ENCODE results near the gene HDAC4. TPM values are rescaled to one million over a fixed set of nuclear protein-coding genes. Genes with fewer than 3 reads are reported as not detected.

The HDAC4 gene
- total and polyA plus RNA-seq, 2 experiments from 2014 or later = 8.1 to 41.8 TPM

DNA sequence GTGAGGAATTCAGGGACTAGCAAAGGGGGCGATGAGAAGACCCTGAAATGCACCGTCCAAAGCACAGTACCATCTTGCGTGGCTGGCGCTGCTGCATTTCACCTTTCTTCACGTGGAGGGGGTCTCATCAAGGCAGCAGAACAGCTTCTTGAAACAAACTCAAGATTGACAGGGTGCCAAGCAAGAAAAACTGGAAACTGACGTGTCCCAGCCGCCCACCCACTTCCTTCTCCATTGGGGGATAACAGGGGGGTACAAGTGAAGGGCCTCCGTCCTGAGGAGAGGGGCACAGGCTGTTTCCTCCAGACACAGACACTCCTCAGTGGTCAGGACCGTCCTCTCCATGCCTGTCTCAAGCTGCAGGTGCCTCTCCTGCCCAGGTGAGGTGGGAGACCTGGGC lies 32.5 kb downstream of the HDAC4 start:
- Histone ChIP-seq H3K27me3 (ENCODE audit: insufficient read depth) (no peaks in the 10 kb centered on the region), H3K36me3 (ENCODE audit: insufficient read depth) (no peaks in the 10 kb centered on the region), H4K20me1 (replicated peaks; ENCODE audit: insufficient read depth) (peaks cover 23% of the 10 kb centered on the region), H3K4me2 (no peak overlapping the region), H2AFZ (no peak overlapping the region), H3K4me3 (no peak overlapping the region), H3K4me1 (ENCODE audit: insufficient read depth) (no peaks in the 10 kb centered on the region; the same call in 1 of the 2 replicates), H3K9me2 (ENCODE audit: insufficient read depth) (no peaks in the 10 kb centered on the region), H3F3A (replicated peaks; ENCODE audit: low read depth) (no peaks in the 10 kb centered on the region), H3K79me2 (replicated peaks; ENCODE audit: insufficient read depth) (peaks cover 86% of the 10 kb centered on the region), H3K27ac (ENCODE audit: low read depth) (no peak overlapping the region)
- TF ChIP-seq JUNB (IDR thresholded peaks at IDR 0.05; ENCODE audit: unreplicated experiment) (no peak), EZH2 (IDR thresholded peaks at IDR 0.05; ENCODE audit: low read depth, unreplicated experiment) (no peak), ZNF331 (CRISPR knock-in tag; IDR thresholded peaks at IDR 0.05; ENCODE audit: low read depth) (no peak), CREB1 (CRISPR knock-in tag; IDR thresholded peaks at IDR 0.05; ENCODE audit: low read depth) (no peak), EZH2phosphoT487 (IDR thresholded peaks at IDR 0.05; ENCODE audit: unreplicated experiment) (no peak), POLR2AphosphoS5 (IDR thresholded peaks at IDR 0.05; ENCODE audit: low read depth) (no peak), NANOG (IDR thresholded peaks at IDR 0.05; ENCODE audit: borderline replicate concordance) (no peak), STAT1 (IDR thresholded peaks at IDR 0.05; ENCODE audit: unreplicated experiment) (no peak)
- TF ChIP-seq, protein P1, sequence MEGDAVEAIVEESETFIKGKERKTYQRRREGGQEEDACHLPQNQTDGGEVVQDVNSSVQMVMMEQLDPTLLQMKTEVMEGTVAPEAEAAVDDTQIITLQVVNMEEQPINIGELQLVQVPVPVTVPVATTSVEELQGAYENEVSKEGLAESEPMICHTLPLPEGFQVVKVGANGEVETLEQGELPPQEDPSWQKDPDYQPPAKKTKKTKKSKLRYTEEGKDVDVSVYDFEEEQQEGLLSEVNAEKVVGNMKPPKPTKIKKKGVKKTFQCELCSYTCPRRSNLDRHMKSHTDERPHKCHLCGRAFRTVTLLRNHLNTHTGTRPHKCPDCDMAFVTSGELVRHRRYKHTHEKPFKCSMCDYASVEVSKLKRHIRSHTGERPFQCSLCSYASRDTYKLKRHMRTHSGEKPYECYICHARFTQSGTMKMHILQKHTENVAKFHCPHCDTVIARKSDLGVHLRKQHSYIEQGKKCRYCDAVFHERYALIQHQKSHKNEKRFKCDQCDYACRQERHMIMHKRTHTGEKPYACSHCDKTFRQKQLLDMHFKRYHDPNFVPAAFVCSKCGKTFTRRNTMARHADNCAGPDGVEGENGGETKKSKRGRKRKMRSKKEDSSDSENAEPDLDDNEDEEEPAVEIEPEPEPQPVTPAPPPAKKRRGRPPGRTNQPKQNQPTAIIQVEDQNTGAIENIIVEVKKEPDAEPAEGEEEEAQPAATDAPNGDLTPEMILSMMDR (conservative IDR thresholded peaks at IDR 0.05; ENCODE audit: low read depth in 2 of 2) = no peak
- TF ChIP-seq, protein P2, sequence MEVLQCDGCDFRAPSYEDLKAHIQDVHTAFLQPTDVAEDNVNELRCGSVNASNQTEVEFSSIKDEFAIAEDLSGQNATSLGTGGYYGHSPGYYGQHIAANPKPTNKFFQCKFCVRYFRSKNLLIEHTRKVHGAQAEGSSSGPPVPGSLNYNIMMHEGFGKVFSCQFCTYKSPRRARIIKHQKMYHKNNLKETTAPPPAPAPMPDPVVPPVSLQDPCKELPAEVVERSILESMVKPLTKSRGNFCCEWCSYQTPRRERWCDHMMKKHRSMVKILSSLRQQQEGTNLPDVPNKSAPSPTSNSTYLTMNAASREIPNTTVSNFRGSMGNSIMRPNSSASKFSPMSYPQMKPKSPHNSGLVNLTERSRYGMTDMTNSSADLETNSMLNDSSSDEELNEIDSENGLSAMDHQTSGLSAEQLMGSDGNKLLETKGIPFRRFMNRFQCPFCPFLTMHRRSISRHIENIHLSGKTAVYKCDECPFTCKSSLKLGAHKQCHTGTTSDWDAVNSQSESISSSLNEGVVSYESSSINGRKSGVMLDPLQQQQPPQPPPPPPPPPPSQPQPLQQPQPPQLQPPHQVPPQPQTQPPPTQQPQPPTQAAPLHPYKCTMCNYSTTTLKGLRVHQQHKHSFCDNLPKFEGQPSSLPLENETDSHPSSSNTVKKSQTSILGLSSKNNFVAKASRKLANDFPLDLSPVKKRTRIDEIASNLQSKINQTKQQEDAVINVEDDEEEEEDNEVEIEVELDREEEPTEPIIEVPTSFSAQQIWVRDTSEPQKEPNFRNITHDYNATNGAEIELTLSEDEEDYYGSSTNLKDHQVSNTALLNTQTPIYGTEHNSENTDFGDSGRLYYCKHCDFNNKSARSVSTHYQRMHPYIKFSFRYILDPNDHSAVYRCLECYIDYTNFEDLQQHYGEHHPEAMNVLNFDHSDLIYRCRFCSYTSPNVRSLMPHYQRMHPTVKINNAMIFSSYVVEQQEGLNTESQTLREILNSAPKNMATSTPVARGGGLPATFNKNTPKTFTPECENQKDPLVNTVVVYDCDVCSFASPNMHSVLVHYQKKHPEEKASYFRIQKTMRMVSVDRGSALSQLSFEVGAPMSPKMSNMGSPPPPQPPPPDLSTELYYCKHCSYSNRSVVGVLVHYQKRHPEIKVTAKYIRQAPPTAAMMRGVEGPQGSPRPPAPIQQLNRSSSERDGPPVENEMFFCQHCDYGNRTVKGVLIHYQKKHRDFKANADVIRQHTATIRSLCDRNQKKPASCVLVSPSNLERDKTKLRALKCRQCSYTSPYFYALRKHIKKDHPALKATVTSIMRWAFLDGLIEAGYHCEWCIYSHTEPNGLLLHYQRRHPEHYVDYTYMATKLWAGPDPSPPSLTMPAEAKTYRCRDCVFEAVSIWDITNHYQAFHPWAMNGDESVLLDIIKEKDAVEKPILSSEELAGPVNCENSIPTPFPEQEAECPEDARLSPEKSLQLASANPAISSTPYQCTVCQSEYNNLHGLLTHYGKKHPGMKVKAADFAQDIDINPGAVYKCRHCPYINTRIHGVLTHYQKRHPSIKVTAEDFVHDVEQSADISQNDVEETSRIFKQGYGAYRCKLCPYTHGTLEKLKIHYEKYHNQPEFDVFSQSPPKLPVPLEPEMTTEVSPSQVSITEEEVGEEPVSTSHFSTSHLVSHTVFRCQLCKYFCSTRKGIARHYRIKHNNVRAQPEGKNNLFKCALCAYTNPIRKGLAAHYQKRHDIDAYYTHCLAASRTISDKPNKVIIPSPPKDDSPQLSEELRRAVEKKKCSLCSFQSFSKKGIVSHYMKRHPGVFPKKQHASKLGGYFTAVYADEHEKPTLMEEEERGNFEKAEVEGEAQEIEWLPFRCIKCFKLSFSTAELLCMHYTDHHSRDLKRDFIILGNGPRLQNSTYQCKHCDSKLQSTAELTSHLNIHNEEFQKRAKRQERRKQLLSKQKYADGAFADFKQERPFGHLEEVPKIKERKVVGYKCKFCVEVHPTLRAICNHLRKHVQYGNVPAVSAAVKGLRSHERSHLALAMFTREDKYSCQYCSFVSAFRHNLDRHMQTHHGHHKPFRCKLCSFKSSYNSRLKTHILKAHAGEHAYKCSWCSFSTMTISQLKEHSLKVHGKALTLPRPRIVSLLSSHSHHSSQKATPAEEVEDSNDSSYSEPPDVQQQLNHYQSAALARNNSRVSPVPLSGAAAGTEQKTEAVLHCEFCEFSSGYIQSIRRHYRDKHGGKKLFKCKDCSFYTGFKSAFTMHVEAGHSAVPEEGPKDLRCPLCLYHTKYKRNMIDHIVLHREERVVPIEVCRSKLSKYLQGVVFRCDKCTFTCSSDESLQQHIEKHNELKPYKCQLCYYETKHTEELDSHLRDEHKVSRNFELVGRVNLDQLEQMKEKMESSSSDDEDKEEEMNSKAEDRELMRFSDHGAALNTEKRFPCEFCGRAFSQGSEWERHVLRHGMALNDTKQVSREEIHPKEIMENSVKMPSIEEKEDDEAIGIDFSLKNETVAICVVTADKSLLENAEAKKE (CRISPR knock-in tag; IDR thresholded peaks at IDR 0.05) = no peak
- ATAC-seq (no peak), DNase-seq (ENCODE audit: low spot score) (no peak)
- H3K4me3 Mint-ChIP-seq = no peak overlapping the region
- H3K27ac Mint-ChIP-seq = no peak overlapping the region
- H3K36me3 Mint-ChIP-seq (ENCODE audit: low read depth) = no peaks in the 10 kb centered on the region; the same call in 2 of the 3 replicates
- peaks cover 5% of the 10 kb centered on the region; the same call in 1 of the 3 replicates for H3K4me1 Mint-ChIP-seq
- H3K27me3 Mint-ChIP-seq (ENCODE audit: insufficient read depth, low read depth, poor library complexity) = peaks cover 3% of the 10 kb centered on the region
- no peaks in the 10 kb centered on the region for H3K9me3 Mint-ChIP-seq

Measured in GM23338 (cell line).